GM18519 (cell line): ENCODE results near the gene DNAL4.

ENCODE experiments used
- ATAC-seq: cut with Tn5 transposase; IDR thresholded peaks from one replicate; pipeline ENCODE4 v1.9.1; 2021; ENCODE audit warnings: mild to moderate bottlenecking, moderate library complexity; ENCODE audit not compliant: unreplicated experiment, low FRiP score

DNAL4 gene

DNA sequence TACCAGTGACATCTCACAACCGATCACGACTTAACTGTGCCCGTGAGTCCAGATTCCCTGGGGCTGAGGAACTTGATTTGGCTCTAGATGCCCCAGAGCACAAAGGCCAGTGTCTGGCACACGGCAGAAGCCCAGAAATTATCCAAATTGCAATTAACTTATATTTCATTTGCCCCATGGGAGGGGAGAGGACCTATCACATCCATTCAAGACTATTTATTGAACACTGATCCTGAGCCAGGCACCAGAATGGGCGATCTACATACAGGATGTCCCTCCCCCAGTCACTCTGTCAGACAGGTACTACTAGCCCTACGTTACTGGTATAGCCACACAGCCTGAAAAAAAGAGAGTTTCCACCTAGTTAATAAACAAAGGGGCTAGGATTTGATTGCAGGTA, 5.1 kb downstream of the DNAL4 start:
- no peak for ATAC-seq

DNA sequence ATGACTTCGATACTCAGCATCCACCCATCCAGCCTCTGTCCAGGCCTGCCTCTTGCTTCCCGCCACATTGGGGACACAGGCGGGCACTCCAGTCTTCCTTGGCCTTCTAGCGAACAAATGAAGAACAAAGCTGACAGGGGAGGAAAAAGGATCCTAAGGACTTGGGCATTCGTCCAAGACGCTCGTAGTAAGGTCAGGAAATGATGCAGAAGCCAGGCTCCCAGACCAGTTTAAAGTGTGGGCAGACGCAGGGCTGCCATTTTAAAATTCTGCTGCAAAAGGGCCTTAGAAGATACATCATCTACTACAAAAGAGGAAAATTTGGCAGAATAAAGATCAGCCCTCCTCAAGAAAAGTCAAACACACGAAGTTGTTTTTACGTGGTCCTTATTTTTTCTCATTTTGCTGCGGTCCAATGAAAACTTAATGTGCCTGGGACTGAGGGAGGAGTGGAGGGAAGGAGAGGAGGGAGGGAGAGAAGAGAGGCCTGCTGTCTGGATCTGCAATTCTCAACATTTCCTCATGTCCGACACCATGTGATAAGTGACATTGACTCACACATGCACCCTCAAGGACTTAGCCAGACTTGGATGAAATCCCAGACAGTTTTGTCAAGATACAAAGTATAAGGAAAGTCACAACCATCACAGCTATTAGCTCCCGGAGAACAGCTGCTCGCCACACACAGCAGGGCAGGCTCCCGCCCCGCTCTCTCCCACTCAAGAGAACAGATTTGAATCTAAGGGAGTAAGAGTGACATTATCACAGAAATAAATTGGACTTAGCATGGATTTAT, 5.7 kb downstream of the DNAL4 start:
- no peak for ATAC-seq

DNA sequence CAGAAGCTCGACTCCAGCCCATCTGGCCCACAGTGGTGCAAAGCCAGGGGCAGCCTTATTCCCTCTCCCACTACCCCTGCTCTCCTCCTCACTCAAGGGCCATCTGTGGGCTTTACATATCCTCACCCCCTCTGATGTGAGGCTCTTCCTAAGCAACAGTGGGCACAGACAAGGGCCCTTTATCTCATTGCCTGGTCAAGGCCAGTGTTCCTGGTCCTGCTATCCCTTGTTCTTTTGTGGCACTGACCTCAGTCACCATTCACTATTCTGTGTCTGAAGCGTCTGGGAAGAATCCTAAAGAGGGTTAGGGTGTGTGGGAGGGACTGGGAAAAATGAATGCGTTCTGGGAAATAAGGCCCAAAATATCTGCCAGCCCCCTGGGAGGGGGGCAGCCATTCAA, 7.3 kb downstream of the DNAL4 start:
- no peak for ATAC-seq

DNA sequence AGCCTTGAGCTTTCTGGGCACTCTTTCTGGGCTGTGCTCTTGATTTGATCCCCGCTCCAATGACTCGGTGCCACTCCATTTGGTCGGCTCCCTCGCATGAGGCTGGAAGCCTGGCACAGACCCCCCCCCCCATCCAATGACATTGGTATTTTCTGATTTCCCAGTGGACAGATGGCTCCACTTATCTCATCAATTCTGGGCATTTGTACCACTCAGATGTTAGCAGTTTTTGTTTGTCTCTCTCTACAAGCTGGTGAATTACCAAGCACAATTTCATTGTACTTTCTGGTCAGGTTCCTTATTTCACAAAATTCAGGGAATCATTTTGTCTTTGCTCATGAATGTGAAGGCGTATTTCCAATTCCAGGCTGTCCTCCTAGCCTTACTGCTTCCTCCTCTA, 9.1 kb downstream of the DNAL4 start:
- no peak for ATAC-seq

DNA sequence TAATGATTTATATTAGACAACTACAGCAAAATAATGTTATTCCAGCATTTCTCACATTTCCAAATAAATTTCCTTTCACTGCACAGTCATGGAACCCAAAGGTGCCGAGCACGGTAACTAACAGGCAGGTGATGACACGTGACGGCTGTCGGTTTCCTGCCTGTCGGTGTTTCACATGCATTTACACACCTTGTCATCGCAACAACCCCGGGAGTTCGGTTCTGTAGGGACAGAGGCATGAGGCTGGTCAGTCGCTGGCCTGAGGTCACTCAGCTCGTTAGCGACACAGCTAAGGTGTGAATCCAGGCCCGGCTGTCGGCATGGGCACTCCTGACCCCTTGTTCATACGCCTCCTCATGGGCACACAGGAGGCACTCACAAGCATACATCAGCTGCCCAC, 9.9 kb downstream of the DNAL4 start:
- no peak for ATAC-seq

DNA sequence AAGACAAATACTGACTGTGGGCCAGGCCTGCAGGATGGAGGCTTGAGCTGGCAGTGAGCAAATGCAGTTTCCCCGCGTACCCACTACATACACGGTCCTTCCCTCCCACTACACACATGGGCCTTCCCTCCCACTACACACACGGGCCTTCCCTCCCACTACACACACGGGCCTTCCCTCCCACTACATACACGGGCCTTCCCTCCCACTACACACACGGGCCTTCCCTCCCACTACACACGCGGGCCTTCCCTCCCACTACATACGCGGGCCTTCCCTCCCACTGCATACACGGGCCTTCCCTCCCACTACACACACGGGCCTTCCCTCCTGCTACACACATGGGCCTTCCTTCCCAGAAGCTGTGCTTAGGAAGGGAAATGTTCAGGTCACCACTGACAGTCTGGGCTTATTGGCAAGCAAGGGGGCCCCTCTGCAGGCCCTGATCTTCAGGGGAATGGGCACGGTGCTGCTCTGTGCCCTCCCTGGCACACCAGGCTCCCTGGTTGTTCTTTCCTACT, 10.8 kb downstream of the DNAL4 start:
- ATAC-seq = no peak

DNA sequence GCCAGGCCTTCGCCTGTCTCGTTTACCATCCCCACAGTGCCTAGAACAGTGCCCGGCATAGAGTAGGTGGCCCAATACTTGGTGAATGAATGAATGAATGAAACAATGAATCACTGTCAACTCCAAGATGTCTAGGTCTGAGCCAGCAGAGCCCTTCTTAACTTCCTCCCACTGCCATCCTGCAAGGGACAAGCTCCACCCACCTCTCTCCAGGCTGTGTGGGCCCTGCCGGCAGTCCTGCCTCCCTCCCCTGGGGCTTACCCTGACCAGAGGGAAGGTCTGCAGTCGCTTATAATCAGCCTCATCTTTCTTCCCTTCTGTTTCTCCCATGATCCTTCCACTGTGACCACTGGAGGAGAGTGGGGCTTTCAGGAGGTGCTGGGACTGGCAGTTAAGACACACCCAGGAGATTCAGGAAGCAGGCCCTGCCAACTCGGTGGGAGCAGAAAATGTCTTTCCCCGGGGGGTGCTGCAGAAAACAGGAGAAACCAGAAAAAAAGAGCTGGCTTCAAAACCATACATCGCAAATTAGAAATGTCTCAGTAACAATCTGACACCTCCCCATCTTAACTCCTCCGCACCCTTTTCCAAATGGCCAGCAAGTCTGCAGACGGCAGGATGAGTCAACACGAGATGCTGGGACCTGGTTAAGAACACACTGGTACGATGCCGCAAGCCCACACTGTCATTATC, 11.4 kb downstream of the DNAL4 start:
- ATAC-seq = no peak

DNA sequence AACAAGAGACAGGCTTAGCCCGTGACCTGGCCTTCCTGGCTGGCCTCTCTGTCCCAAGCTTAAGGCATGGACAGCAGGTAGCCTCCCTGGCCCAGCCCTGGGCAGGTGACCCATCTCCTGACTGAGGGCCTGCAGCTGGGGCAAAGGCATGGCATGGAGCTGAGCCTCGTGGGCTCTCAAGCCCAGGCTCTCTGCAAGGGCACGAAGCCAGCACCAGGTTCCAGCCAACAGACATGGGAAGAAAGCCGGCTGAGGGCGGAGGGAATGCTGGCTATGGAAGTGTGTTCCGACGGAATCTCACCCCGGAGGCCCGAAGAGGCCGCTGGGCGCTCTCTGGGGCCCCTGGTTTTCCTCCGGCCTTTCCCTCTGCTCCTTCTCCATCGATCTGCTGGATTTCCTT, 12.9 kb downstream of the DNAL4 start:
- no peak for ATAC-seq

DNA sequence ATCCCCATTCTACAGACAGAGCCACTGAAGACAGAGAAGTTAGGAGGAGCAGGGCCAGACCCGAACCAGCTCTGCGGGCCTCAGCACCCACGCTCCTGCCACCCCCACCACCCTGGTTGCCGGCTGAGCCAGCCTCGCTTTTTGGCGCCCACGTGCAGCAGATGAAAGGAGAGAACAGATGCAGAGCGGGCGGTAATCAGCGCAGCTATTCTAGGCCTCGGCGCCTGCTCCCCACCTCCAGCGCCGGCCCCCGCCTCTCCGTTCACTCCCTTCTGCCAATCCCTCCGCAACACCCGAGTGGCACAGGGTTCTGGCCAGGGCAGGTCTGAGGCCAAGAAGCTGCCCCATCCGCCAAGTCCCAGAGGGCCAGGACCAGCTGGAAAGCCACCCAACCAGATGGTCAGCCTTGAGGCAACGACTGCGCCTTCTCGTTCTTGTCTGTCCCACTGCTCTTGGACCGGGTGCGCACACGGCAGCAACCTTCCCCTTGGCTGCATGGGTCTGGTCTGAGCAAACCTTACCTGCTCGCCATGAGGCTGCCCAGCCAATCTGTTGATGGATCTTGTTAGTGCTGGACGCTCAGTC, 16.8 kb downstream of the DNAL4 start:
- ATAC-seq = no peak

DNA sequence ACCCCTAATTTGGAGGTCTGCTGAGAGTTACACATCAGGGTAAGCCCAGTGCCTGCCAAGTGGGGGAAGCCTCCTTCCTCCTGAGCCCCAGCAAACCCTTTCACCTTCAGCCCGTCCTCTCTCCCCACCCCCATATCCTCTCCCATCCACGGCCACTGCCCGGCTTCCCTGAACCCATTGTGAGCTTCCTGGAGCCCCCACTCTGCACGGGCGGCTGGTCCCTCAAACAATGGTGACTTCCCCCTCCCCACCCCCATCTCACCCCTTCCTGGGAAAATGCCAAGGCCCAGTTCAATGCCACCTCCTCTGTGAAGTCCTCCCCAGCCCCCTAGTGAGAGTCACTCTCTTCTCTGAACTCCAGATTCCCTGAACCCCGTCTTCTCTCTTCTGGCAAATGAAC, 17.9 kb downstream of the DNAL4 start:
- ATAC-seq = no peak

DNA sequence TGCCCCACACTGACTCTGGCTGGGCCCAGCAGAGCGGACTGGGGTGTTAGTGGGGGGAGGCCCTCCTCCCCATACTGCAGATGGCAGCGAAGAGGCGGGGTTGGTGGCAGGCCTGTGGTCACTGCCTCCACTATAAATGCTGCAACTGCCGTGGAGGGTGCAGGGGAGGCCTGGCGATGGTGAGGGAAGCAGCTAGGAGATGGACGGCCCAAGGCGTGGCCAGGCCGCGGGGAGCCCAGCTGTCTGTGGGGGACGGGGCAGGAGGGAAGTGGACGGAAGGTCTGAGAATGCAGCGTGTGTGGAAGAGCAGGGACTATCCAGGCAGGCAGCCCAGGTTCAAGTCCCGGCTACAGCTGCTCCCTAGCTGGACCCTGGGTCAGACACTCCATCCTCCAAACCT, 18.3 kb downstream of the DNAL4 start:
- no peak for ATAC-seq

DNA sequence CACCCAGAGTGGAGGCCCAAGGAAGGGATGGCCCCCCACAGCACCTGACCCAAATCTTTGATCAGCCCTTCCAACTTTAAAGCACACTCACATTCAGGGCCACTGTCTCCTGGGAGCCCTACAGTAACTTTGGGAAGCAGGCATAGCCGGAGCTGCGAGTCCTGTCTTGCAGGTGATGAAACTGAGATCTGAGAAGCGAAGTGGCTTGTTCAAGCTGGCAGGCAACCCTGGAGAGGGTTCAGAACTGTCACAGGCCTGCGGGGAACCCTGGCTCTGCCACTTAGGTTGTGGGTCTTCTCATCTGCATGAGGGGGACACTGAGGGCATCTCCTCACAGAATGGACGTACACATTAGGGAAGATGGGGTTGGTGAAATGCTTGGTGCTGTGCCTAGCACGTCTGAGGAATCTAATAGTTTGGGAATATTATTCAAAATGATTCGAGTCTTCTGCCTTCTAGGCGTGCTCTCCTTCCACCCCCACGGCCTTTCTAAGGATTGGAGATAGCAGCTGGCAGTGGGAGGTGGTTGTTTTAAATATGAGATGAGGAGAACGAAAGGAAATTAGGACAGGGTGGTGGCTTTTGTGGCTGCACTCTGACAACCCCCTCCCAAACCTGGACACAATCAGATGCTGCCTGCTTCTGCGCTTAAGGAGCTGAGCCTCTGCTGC, 19.3 kb downstream of the DNAL4 start:
- ATAC-seq = no peak

DNA sequence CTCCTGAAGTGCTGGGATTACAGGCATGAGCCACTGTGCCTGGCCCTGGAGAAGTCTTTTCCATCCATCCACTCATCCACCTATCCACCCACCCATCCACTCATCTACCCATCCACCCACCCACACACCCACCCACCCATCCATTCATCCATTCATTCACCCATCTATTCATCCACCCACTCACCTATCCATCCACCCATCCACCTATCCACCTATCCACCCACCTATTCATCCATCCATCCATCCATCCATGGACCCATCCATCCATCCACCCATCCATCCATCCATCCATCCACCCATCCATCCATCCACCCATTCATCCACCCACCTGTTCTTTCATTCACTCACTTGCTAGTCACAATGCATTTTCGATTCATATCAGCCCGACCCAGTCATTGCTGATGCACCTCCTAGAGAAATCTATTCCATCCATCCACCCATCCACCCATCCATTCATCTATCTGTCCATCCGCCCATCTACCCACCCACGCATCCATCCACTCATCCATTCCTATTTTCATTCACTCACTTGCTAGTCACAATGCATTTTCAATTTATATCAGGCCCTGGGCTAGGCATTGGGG, 20.5 kb downstream of the DNAL4 start:
- no peak for ATAC-seq

DNA sequence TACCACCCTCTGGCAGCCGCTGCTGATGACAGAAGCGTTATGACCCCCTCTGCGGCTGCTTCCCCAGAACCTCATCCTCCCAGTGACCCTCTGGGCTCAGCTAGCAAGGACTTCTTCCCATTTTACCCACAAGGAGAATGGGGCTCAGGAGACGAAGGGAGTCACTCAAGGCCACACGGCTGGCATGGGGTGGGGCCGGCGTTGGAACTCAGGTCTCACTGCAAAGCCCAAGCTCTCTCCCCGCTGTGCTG, 21.4 kb downstream of the DNAL4 start:
- no peak for ATAC-seq

DNA sequence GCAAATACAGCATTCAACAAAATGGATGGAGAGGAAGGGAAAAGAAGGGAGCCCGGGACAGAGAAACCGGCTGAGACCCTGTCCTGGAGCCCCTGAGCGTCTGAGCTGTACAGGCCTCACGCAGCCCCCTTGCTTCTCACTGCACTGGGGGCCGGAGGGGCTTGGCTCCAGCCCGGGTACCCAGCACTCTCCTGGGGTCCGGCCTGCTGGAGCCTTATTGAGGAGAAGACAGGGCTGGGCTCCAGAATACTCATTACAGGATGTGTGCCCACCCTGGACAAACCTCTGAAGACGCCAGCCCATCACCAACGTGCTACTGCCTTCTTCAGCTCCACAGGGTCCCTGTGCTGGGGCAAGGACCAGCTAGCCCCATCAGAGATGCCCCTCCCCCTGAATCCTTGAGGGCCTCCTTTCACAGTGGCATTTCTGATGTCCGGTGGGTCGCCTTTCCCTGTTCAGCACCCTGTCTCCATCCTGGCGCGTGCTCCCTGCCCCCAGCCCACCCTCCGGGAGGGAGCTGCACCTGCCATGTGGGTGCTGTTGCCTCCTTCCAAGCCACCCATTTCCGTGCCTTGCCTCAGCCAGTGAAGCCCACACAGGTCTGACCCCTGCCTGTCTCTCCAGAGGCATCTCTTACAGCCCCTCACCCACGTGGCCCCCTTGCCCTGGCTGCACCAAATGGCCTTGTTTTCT, 23.5 kb downstream of the DNAL4 start:
- no peak for ATAC-seq

DNA sequence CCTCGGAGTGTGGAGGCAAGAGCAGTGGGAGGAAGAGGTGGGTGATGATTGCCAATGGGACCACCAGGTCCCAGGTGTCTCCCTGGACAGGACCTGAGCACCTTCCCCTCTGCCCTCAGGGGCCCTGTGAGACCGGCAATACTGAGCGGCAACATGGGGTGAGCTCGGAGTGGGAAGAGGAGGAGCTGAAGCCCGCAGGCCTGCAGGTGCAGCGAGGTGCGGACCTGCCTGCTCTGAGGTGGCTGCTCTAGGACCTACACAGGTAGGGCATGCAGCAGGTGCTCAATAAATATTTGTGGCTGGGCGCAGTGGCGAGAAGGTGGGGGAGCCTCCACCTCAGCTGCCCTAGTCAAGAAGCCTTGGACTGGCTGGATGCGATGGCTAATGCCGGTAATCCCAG, 25.9 kb downstream of the DNAL4 start:
- no peak for ATAC-seq

DNA sequence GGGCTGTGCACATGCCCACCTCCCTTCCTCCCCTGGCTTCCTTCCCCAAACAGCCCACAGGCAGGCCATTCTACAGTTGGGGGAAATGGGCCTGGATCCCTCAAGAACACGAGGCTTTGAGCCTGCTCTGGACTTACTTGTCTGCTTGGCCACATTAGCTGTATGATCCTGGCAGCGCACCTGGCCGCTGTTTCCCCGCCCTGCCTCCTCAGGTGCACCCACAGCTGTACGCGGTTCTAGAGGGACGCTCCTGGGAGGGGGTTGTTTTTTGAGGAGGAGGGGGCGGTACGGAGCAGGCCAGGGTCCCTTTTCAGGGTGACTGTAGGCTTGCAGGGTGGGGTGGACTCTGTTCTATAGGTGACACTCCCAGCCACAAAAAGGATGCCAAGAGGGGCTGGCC, 26.6 kb downstream of the DNAL4 start:
- no peak for ATAC-seq

DNA sequence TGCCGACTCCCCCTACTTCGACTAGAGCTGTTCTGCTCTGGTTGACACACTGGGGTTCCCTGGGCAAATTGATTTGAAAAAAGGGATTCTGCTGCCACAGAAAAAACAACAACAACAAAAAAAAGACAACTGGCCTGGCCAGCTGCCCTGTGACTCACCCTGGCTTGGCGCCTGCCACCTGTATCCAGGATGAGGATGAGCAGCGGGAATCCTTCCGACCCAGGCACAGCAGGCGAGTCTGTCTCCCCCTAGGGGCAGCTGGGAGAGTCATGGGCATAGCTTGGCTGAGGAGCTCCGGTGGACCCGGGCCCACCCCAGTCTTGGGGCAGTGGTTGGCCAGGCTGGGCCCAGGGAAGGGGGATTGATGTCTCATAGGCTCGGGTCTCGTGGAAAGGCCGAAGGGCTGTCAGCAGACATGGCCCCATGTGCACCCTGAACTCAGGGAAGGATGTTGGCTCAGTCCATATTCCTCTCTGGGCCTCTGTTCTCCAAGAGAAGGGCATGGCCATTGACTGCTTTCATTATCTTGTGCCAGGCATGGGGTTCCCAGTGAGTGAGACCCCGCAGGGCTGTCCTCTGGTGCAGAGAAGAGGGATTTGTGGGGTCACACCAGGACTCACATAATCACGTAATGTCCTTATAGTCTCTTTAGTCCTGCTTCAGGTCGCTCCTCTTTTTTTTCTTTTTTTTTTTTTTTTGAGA, 27.7 kb downstream of the DNAL4 start:
- no peak for ATAC-seq

DNA sequence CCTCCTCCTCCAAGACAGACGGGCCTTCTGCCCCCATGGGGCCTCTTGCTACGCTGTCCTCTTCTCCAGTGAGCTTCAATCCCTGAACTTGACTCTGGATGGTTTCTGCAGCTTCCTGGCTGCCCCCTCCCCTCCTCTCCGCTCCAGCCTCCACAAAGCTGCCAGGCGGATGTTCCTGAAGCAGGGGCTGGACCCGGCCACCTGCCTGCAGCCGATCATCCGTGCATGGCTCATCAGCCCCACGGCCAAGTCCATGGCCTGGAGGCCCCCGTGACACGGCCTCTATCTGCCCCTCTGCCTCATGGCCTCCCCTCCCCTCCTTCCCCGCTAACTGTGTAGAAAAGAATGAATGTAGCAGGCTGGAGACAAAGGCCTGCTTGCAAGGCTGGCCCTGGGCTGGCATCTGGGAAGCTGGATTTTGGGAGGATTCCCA, 31.4 kb downstream of the DNAL4 start:
- ATAC-seq = no peak
